Measurements from ENCODE around the gene FAM117A.

DNA sequence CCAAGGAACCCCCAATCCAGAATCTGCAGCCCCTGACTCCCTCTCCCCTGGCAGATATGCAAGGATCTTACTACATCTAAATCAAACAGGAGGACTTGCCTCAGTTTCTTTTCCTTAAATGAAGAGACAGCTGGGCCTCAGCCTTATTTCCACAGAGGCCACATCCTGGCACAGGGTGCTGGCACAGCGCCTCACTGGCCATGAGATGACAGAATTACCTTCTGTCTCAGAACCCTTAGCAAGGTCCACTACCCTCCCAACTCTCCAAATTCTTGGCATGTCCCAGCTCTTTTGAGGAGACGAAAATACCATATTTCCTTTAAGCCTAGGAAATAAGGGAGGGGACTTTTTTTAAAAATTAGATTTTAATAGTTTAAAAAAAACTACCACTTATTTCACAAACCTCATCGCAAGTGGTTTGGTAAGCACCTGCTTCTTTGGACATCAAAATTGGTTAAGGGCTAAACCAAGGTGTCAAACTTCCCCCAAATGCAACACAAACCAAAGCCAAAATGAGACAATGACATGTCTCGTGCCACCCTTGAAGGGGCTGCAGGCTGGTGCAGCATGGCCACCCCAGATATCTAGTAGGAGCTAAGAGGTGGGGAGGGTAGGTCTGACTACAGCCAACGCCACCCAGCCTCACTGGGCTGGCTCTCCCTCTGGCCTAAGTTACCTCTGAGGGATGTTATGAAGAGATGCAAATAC, 25.3 kb downstream of the FAM117A start:
- TF ChIP-seq YY1 (IDR thresholded peaks at IDR 0.05; ENCODE audit: low read depth) (no peak), POLR2AphosphoS5 (IDR thresholded peaks at IDR 0.05; ENCODE audit: low read depth, low read length) (no peak), FOXM1 (IDR thresholded peaks at IDR 0.05; ENCODE audit: low read depth) (no peak), GATA2 (CRISPR knock-in tag; IDR thresholded peaks at IDR 0.05) (no peak), RXRA (IDR thresholded peaks at IDR 0.05; ENCODE audit: borderline replicate concordance, low read depth) (no peak), MEF2A (IDR thresholded peaks at IDR 0.05; ENCODE audit: borderline replicate concordance, low read depth) (no peak)
- TF ChIP-seq, protein P1, sequence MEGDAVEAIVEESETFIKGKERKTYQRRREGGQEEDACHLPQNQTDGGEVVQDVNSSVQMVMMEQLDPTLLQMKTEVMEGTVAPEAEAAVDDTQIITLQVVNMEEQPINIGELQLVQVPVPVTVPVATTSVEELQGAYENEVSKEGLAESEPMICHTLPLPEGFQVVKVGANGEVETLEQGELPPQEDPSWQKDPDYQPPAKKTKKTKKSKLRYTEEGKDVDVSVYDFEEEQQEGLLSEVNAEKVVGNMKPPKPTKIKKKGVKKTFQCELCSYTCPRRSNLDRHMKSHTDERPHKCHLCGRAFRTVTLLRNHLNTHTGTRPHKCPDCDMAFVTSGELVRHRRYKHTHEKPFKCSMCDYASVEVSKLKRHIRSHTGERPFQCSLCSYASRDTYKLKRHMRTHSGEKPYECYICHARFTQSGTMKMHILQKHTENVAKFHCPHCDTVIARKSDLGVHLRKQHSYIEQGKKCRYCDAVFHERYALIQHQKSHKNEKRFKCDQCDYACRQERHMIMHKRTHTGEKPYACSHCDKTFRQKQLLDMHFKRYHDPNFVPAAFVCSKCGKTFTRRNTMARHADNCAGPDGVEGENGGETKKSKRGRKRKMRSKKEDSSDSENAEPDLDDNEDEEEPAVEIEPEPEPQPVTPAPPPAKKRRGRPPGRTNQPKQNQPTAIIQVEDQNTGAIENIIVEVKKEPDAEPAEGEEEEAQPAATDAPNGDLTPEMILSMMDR (IDR thresholded peaks at IDR 0.05) = no peak
- TF ChIP-seq, protein P2, sequence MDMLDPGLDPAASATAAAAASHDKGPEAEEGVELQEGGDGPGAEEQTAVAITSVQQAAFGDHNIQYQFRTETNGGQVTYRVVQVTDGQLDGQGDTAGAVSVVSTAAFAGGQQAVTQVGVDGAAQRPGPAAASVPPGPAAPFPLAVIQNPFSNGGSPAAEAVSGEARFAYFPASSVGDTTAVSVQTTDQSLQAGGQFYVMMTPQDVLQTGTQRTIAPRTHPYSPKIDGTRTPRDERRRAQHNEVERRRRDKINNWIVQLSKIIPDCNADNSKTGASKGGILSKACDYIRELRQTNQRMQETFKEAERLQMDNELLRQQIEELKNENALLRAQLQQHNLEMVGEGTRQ (IDR thresholded peaks at IDR 0.05; ENCODE audit: borderline replicate concordance, low read depth, low read length) = no peak
